ENCODE measurements around the gene TMX2.

DNA sequence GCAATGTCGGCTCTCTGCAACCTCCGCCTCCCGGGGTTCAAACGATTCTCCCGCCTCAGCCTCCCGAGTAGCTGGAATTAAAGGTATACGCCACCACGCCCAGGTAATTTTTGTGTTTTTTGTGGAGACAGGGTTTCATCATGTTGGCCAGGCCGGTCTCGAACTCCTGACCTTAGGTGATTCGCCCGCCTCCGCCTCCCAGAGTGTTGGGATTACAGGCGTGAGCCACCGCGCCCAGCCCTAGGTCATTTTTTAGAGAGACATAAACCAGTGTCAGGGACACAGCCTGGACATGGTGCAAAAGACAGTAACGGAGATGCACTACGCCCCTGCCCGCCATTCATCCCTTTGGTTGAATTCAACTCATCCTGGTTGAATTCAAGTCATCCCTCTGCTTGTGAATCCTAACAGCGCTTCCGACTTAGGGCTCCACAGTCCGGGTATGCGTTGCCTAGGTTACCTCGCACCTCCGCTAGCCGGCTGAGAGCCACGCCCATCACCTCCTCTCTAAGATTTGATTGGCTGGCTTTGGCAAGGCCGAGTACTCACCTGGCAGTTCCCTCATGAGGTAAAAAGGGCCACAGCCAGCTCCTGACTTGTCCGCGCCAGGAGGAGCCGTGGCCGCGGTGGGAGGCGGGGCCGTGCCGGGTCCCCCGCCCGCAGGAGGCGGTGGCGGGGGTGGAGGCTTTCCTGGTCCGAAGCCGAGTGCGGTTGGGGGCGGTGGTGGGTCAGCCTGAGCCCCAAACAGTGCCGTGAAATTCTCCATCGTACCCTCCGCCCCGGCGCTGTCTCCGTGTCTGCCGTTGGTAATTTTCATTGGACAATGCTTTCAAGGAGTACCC is 758 bp upstream of the TMX2 start, which contains the start of gene MED19:
- TF ChIP-seq POLR2AphosphoS5 (IDR thresholded peaks at IDR 0.05; ENCODE audit: low read depth, low read length) (peak; percentile 65), SIN3A (IDR thresholded peaks at IDR 0.05; ENCODE audit: borderline replicate concordance, insufficient read depth, low read length) (no peak; the same call in 1 of the 2 replicates), FOXP2 (optimal IDR thresholded peaks at IDR 0.05; ENCODE audit: borderline replicate concordance, extremely low read depth, extremely low read length, insufficient read depth) (no peak)
- TF ChIP-seq, protein P1, sequence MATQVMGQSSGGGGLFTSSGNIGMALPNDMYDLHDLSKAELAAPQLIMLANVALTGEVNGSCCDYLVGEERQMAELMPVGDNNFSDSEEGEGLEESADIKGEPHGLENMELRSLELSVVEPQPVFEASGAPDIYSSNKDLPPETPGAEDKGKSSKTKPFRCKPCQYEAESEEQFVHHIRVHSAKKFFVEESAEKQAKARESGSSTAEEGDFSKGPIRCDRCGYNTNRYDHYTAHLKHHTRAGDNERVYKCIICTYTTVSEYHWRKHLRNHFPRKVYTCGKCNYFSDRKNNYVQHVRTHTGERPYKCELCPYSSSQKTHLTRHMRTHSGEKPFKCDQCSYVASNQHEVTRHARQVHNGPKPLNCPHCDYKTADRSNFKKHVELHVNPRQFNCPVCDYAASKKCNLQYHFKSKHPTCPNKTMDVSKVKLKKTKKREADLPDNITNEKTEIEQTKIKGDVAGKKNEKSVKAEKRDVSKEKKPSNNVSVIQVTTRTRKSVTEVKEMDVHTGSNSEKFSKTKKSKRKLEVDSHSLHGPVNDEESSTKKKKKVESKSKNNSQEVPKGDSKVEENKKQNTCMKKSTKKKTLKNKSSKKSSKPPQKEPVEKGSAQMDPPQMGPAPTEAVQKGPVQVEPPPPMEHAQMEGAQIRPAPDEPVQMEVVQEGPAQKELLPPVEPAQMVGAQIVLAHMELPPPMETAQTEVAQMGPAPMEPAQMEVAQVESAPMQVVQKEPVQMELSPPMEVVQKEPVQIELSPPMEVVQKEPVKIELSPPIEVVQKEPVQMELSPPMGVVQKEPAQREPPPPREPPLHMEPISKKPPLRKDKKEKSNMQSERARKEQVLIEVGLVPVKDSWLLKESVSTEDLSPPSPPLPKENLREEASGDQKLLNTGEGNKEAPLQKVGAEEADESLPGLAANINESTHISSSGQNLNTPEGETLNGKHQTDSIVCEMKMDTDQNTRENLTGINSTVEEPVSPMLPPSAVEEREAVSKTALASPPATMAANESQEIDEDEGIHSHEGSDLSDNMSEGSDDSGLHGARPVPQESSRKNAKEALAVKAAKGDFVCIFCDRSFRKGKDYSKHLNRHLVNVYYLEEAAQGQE (IDR thresholded peaks at IDR 0.05; ENCODE audit: insufficient read depth in 1 of 2, low read depth in 2 of 2, low read length in 2 of 2) = no peak
